Measurements from ENCODE around the gene PECR.
A peak's percentile ranks its signal among the peaks of the same experiment; 100 is the strongest.

The PECR gene

GRCh38 chr2:216075510-216076485, 5.8 kb downstream of the PECR start:
- TF ChIP-seq POU2F2 (IDR thresholded peaks at IDR 0.05; ENCODE audit: low read depth, low read length) (no peak), TAF1 (IDR thresholded peaks at IDR 0.05; ENCODE audit: low read depth, low read length) (no peak), POLR2A (IDR thresholded peaks at IDR 0.05; ENCODE audit: low read depth, low read length) (no peak), POLR2AphosphoS5 (IDR thresholded peaks at IDR 0.05; ENCODE audit: low read depth, low read length) (no peak), SPI1 (IDR thresholded peaks at IDR 0.05; ENCODE audit: low read depth, low read length) (no peak), PAX5 (IDR thresholded peaks at IDR 0.05; ENCODE audit: insufficient read depth, low read length, severe bottlenecking) (no peak)
- no peak for DNase-seq (ENCODE audit: insufficient read length, low spot score)
- FAIRE-seq: no peak

- FAIRE-seq (no peak), DNase-seq (ENCODE audit: insufficient read length, low spot score) (no peak)
- no peak for TF ChIP-seq TAF1 (IDR thresholded peaks at IDR 0.05; ENCODE audit: low read depth, low read length)
Observed at GRCh38 chr2:216074794-216075193, 6.8 kb downstream of the PECR start.

DNA sequence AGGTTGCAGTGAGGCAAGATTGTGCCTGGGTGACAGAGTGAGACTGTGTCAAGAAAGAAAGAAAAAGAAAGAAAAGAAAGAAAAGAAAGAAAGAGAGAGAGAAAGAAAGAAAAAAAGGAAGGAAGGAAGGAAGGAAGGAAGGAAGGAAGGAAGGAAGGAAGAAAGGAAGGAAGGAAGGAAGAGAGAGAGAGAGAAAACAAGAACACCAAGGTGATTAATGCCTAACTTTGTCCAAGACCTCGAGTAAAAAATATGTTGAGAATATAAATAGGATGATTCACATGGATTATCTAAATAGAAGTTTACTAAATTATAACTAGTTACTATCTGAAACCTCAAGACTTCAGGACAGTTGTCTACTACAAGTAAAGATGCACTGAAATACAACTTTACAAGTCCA, 7.2 kb downstream of the PECR start:
- FAIRE-seq (no peak), DNase-seq (ENCODE audit: insufficient read length, low spot score) (no peak)
- TF ChIP-seq PAX5 (IDR thresholded peaks at IDR 0.05; ENCODE audit: insufficient read depth, low read length, severe bottlenecking) (no peak), POLR2AphosphoS5 (IDR thresholded peaks at IDR 0.05; ENCODE audit: low read depth, low read length) (no peak), POU2F2 (IDR thresholded peaks at IDR 0.05; ENCODE audit: low read depth, low read length) (no peak), POLR2A (IDR thresholded peaks at IDR 0.05; ENCODE audit: low read depth, low read length) (no peak), SPI1 (IDR thresholded peaks at IDR 0.05; ENCODE audit: low read depth, low read length) (no peak), TAF1 (IDR thresholded peaks at IDR 0.05; ENCODE audit: low read depth, low read length) (no peak)

DNA sequence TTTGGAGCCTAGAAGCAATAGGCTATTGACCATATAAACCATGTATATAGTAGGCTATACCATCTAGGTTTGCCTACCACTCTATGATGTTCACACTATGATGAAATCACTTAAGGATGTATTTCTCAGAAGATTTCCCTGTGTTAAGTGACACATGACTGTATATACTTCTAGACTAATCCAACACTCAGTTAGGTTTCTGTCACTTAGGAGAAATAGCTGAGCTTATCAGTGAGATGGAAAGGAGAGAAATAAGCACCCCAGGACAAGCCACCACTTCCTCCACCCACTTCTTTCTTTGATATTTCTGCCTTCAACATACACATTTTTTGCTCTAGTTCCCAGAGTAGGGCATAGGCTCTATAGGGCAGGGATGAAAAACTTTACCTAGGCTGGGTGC, 7.8 kb downstream of the PECR start:
- FAIRE-seq (peak; percentile 75), DNase-seq (ENCODE audit: insufficient read length, low spot score) (no peak)
- TF ChIP-seq POLR2A (IDR thresholded peaks at IDR 0.05; ENCODE audit: low read depth, low read length): no peak
- TF ChIP-seq PAX5 (IDR thresholded peaks at IDR 0.05; ENCODE audit: insufficient read depth, low read length, severe bottlenecking): no peak
- TF ChIP-seq SPI1 (IDR thresholded peaks at IDR 0.05; ENCODE audit: low read depth, low read length): no peak

GRCh38 chr2:216072473-216072872, 9.1 kb downstream of the PECR start:
- FAIRE-seq: no peak
- TF ChIP-seq TAF1 (IDR thresholded peaks at IDR 0.05; ENCODE audit: low read depth, low read length) (no peak), SPI1 (IDR thresholded peaks at IDR 0.05; ENCODE audit: low read depth, low read length) (no peak), POLR2AphosphoS5 (IDR thresholded peaks at IDR 0.05; ENCODE audit: low read depth, low read length) (no peak), POLR2A (IDR thresholded peaks at IDR 0.05; ENCODE audit: low read depth, low read length) (no peak)
- no peak for DNase-seq (ENCODE audit: insufficient read length, low spot score)

DNA sequence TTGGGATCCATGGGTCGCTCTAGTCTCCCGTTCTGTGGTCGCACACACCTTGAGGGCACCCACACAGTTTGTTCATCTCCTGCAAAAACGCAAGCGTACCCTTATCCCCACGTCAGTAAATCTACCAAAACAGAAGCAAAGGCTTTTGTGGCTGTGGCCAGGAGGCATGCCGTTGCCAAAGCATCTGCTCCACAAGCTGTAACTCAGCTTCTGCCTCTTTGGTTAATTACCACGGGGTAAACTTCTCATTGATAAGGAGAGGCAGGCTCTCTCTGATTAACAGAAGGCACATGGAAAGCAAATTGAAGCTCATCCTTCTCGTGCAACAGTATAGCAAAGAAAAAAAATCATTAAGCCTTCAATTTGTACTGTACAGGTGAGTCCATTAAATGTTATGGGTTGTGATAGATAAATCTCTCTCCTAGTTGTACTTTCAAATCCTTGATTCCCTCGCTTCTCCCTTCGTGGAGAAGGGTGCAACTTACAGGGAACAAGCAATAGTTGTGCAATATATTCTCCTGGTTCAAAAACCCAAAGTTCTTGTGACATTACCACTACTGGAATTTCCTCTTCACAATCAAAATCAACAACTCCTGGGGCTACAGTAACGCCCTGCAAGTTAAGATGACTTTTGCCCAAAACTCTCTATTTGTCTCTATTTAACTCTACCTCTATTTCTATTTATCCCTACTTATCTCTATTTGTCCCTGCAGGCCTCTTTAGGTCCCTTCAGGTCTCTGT, 10.3 kb downstream of the PECR start:
- FAIRE-seq: no peak
- TF ChIP-seq POLR2A (IDR thresholded peaks at IDR 0.05; ENCODE audit: low read depth, low read length) (no peak), POU2F2 (IDR thresholded peaks at IDR 0.05; ENCODE audit: low read depth, low read length) (no peak)
- no peak for DNase-seq (ENCODE audit: insufficient read length, low spot score)

DNA sequence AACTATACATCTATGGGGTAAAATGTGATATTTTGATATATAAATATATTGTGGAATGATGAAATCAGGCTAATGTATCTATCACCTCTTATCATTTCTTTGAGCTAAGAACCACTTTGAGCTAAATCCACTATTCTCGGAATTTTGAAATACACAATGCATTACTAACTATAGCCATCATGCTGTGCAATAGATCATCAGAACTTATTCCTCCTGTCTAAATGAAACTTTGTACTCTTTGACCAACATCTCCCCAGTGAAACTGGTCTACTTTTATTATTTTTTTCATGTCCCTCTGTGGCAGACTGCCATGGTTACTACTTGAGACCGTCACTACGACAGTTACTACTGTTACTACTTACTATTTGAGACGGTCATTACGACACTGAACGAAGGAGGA, 11.4 kb downstream of the PECR start:
- FAIRE-seq: no peak
- no peak for DNase-seq (ENCODE audit: insufficient read length, low spot score)

DNA sequence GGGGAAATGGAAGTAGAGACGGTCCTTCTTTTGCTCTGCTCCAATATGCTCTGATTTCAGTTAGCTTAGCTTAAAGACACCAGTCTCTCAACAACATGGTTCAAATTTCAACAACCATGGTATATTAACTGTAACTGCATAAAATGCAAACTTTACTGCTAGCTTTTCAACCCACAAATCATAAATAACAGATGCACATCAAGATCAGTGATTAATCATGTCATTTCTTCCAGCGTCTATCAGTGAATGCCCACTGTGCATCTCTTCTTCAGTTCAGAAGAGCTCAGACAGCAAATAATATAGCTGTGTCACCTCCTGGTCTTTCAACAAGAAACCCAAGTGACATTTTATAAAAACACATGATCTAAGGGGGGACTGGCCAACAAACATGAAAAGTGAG, 12.6 kb downstream of the PECR start:
- TF ChIP-seq TAF1 (IDR thresholded peaks at IDR 0.05; ENCODE audit: low read depth, low read length) (no peak), POLR2AphosphoS5 (IDR thresholded peaks at IDR 0.05; ENCODE audit: low read depth, low read length) (no peak), PAX5 (IDR thresholded peaks at IDR 0.05; ENCODE audit: insufficient read depth, low read length, severe bottlenecking) (no peak), POLR2A (IDR thresholded peaks at IDR 0.05; ENCODE audit: low read depth, low read length) (no peak), POU2F2 (IDR thresholded peaks at IDR 0.05; ENCODE audit: low read depth, low read length) (no peak), SPI1 (IDR thresholded peaks at IDR 0.05; ENCODE audit: low read depth, low read length) (no peak)
- no peak for DNase-seq (ENCODE audit: insufficient read length, low spot score)
- FAIRE-seq: no peak

More for the DNA sequence above, 11.4 kb downstream of the PECR start:
- TF ChIP-seq POLR2A (IDR thresholded peaks at IDR 0.05; ENCODE audit: low read depth, low read length) (no peak), POU2F2 (IDR thresholded peaks at IDR 0.05; ENCODE audit: low read depth, low read length) (no peak), SPI1 (IDR thresholded peaks at IDR 0.05; ENCODE audit: low read depth, low read length) (no peak), TAF1 (IDR thresholded peaks at IDR 0.05; ENCODE audit: low read depth, low read length) (no peak), PAX5 (IDR thresholded peaks at IDR 0.05; ENCODE audit: insufficient read depth, low read length, severe bottlenecking) (no peak), POLR2AphosphoS5 (IDR thresholded peaks at IDR 0.05; ENCODE audit: low read depth, low read length) (no peak)

- TF ChIP-seq PAX5 (IDR thresholded peaks at IDR 0.05; ENCODE audit: insufficient read depth, low read length, severe bottlenecking): no peak
- TF ChIP-seq SPI1 (IDR thresholded peaks at IDR 0.05; ENCODE audit: low read depth, low read length): no peak
- no peak for TF ChIP-seq POLR2AphosphoS5 (IDR thresholded peaks at IDR 0.05; ENCODE audit: low read depth, low read length)
- no peak for TF ChIP-seq POU2F2 (IDR thresholded peaks at IDR 0.05; ENCODE audit: low read depth, low read length)
- no peak for TF ChIP-seq TAF1 (IDR thresholded peaks at IDR 0.05; ENCODE audit: low read depth, low read length)
- no peak for TF ChIP-seq POLR2A (IDR thresholded peaks at IDR 0.05; ENCODE audit: low read depth, low read length)
- no peak for DNase-seq (ENCODE audit: insufficient read length, low spot score)
- FAIRE-seq: no peak
Observed at GRCh38 chr2:216066230-216066629, 15.4 kb downstream of the PECR start.

GRCh38 chr2:216064665-216065064, 16.9 kb downstream of the PECR start:
- DNase-seq (ENCODE audit: insufficient read length, low spot score) (no peak), FAIRE-seq (peak; percentile 48)
- TF ChIP-seq POLR2AphosphoS5 (IDR thresholded peaks at IDR 0.05; ENCODE audit: low read depth, low read length) (no peak), SPI1 (IDR thresholded peaks at IDR 0.05; ENCODE audit: low read depth, low read length) (no peak), TAF1 (IDR thresholded peaks at IDR 0.05; ENCODE audit: low read depth, low read length) (no peak), POLR2A (IDR thresholded peaks at IDR 0.05; ENCODE audit: low read depth, low read length) (no peak), POU2F2 (IDR thresholded peaks at IDR 0.05; ENCODE audit: low read depth, low read length) (no peak), PAX5 (IDR thresholded peaks at IDR 0.05; ENCODE audit: insufficient read depth, low read length, severe bottlenecking) (no peak)
